HG03175 (cell line): ENCODE results near the gene PBX2.
A peak's percentile ranks its signal among the peaks of the same experiment; 100 is the strongest.
"Not testable (repeated sequence)": the region's sequence is repeated elsewhere in the genome, so short reads cannot be mapped to it uniquely, and the experiment has no call there.

ENCODE experiments used
- ATAC-seq: cut with Tn5 transposase; IDR thresholded peaks from one replicate; pipeline ENCODE4 v1.9.1; 2021; ENCODE audit warnings: mild to moderate bottlenecking, moderate library complexity; ENCODE audit not compliant: unreplicated experiment

PBX2 gene

GRCh38 chr6:32187725-32188380 lies 2.1 kb downstream of the PBX2 start:
- ATAC-seq, result not testable (repeated sequence)

- ATAC-seq, result no peak
Measured at GRCh38 chr6:32187009-32187709, 2.8 kb downstream of the PBX2 start.

- ATAC-seq, result not testable (repeated sequence)
Measured at GRCh38 chr6:32186151-32186840, 3.7 kb downstream of the PBX2 start.

- ATAC-seq, result not testable (repeated sequence)
Measured at GRCh38 chr6:32185681-32186131, 4.3 kb downstream of the PBX2 start.

GRCh38 chr6:32184084-32184640 lies 5.8 kb downstream of the PBX2 start, which contains the start of gene AGER:
AGER (minus strand) TSS chr6:32184253; CDS start chr6:32184222, 31 bp downstream.
- ATAC-seq, result no peak

GRCh38 chr6:32183483-32184083 lies 6.4 kb downstream of the PBX2 start:
- ATAC-seq, result no peak

- no peak for ATAC-seq
Measured at GRCh38 chr6:32183030-32183429, 7.0 kb downstream of the PBX2 start.

GRCh38 chr6:32182555-32182981 lies 7.4 kb downstream of the PBX2 start:
- ATAC-seq, result no peak

- ATAC-seq, result no peak
Measured at GRCh38 chr6:32181915-32182529, 8.0 kb downstream of the PBX2 start.

GRCh38 chr6:32181148-32181702 lies 8.8 kb downstream of the PBX2 start:
- no peak for ATAC-seq

- ATAC-seq, result no peak
Measured at GRCh38 chr6:32179766-32180405, 10.1 kb downstream of the PBX2 start.

GRCh38 chr6:32178547-32179440 lies 11.2 kb downstream of the PBX2 start:
- no peak for ATAC-seq

GRCh38 chr6:32177788-32178546 lies 12.0 kb downstream of the PBX2 start, which contains the start of gene RNF5:
RNF5 (plus strand) TSS chr6:32178405; CDS start chr6:32178512, 107 bp downstream.
- ATAC-seq, result peak; percentile 81

GRCh38 chr6:32177183-32177787 lies 12.7 kb downstream of the PBX2 start:
- ATAC-seq, result no peak

- no peak for ATAC-seq
Measured at GRCh38 chr6:32176476-32177182, 13.4 kb downstream of the PBX2 start.

GRCh38 chr6:32175711-32176475 lies 14.1 kb downstream of the PBX2 start, which contains the start of gene AGPAT1:
AGPAT1 (minus strand) TSS chr6:32176084; CDS start chr6:32171496, 4,588 bp downstream.
- peak; percentile 50 for ATAC-seq
